Measurements from ENCODE around the gene NXNL2.

The NXNL2 gene

DNA sequence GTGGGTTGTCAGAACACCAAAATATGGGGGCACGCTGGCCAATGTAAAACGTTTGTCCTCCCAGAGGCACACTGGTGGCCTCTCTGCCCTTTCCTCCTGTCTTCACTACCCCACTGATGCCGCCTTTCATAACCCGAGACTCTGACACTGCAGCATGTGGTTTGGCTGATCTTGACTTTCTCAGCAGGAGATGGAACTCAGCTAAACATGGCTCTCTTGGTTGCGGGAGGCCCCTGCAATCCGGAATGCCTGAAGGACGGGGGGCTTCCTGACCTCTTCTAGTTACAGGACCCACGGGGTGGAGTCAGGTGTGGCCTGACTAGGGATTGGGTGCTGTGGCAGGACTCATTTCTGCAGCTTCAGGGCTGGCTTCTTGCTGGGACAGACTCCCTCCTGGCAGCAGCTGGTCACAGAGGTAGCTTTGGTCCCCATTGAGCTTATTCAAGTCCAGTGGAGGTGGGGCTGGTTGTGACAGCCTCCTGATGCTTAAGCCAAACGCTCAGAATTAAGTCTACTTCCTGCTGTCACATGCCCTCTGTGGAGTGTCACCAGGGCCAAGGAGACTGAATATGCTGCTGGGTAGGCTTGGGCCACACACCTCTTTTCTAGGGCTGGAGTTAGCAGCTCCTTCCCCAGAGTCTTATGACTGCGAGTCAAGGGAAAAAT, 44.2 kb downstream of the NXNL2 start:
- DNase-seq, result no peak

DNA sequence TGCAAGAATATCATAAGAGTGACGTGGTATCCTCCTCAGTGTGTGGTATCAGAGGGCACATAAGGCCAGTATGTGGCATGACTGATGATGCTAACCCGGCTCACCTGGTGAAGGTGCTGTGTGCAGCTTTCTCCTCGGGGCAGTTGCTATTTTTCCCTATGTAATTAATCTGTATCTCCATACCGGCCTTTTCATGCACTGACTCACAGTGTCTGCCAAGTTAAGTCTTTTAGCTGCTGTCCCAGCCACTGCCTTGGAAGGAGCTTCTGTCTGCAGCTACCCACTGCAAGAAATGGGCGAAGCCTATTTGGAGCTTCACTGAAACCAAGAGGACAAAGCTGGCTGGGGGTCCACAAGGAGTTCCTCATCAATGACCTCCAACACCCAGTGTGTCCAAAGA, 46.0 kb downstream of the NXNL2 start:
- no peak for DNase-seq

DNA sequence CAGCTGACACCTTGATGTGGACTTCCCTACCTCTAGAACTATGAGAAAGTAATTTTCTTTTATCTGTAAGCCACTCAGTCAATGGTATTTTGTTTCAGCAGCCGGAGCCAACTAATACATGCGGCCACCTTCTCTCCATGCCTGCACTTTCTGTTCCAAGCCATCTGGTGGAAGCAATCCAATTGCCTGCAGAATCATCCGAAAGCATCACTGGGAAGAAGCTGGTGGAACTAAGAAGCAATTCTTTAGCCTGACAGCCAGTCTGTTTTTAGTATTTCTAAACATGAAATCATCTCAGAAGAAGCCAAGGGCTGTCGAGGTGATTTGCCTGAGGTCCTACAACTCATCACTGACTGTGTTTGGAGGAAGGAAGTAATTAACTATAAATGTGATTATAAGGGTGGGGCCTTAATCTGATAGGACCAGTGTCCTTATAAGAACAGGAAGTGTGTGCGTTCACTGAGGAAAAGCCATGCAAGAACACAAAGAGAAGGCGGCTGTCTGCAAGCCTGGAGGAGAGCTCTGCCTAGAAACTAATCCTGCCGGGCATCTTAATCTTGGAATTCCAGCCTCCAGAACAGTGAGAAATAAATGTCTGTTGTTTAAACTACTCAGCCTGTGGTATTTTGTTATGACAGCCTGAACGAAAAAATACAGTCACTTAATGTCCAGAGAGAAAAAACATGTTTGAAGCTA, 49.1 kb downstream of the NXNL2 start:
- DNase-seq, result no peak

DNA sequence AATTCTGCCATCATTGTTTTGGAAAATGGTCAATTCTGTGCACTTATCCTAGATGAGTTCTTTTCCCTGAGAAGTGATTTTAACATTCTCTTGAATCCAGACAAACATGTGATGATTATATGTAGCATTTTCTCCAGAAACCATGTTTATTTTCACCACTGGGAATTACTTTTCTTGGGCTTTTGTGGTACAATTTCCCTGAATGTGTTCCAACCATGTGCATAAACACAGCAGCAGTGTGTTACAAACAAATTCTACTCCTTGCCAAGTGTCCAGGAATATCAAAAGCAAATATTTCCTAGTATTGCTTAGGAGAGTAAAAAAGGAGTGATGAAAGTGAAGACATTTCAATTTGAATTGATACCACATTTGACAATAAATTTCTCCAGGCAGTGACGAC, 50.4 kb downstream of the NXNL2 start:
- DNase-seq, result no peak

DNA sequence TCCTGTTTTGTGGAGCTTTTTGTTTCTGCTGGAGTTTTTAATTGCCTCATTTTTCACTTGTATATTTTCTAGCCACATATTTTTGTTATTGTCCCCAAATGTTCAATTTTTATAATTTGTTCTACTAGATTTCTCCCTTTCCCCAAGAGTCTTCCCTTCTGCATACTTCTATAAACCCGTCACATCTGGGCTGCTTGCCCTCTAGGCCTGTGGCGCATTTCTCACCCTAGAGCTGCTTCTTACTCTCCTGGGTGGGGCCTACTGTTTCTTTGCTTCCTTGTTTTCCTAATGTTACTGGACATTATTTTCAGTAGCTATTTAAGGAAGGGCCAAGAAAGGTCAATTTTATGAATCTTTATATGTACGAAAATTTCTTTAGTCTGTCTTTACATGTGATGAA, 51.5 kb downstream of the NXNL2 start:
- no peak for DNase-seq

DNA sequence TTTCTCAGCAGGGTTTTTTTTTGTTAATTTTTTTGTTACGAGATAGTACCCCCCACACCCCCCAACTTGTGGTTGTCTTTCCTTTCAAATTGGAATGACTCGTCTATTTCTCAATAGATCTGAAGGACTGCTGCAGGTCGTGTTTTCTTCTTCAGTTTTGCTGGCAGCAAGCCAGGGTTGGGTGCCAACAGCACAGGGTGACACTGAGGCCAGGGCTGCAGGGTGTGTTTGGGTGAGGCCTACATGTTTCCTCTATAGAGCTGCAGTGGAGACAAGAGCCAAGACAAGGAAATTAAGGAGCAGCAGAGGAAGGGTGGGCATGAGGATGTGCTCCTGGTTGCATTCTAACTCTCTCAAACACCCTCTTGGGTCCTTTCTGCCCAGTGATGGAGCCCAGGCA, 52.2 kb downstream of the NXNL2 start:
- DNase-seq, result no peak

DNA sequence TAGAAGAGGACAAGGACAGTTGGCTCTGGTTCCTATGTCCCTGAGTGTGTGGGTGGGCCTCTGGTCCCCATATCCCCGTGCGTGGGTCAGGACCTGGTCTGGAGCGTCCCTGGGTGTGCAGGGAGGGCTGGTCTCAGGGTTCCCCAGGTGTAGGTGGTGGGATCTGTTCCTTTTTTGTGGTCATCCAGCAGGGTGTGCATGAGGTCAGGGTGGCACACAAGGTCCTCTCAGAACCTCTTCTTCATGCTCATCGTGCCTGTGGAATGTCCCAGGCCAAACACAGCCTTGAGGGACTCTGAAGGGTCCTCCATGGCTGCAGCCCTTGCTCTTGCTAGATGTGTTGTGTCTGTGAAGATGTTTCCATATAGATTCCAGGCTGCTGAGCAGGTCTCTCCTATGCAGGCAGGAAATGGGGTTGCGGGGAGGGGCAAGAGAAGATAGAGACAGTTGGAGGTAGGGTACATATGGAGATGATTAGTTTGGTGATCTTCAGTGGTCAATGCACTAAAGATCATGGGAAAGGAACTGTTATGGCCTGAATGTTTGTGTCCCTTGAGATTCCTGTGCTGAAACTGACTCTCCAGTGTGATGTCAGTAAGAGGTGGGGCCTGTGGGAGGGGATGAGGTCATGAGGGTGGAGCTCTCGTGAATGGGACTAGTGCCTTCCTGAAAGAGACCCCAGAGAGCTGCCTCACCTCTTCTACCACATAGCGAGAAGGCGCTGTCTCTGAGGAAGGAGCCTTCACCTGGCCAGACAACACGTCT, 53.1 kb downstream of the NXNL2 start:
- no peak for DNase-seq

DNA sequence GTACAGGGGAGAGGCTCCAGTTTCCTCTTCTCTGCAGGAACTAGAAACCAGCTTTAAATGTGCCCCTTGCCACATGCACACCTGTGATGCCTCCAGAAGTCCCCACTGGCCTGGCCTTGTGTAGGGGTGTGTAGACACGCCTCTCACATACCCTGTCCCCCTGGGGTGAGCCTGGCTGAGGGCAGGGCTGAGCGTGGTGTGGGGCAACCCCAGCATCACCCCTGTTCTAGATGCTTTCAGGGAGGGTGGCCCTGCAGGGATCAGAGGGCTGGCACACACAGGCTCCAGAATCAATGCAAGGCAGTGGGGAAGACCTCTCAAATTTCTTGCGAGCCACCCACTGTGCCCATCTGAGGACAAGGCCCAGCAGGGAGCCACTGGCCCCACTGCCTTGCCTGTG, 54.7 kb downstream of the NXNL2 start:
- DNase-seq, result no peak

DNA sequence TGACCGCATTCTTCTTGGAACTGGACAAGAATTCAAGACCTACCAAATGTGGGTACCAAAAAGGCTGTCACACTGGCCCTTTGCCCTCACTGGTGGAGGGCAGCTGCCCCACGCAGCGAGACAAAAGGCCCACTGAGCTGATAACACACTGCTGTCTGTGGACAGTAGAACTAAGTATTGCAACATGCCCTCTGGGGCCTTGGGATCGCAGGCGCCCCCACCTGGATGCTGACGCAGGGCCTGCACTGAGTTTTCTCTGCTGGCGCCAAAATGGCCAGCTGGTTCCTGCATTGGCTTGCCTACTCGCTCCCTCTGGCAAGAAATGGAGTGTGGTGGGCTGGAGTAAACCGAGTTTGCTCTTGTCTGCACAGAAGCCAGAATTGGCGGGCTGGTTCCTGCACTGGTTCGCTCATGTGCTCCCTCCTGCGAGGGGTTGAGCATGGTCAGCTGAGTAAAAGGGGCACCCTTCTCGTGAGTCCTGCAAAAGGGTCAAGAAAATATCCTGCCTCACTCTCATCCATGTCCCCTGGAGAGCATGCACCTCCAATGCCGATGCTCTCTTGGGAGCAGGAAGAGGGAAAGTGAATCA, 55.7 kb downstream of the NXNL2 start:
- DNase-seq, result no peak

DNA sequence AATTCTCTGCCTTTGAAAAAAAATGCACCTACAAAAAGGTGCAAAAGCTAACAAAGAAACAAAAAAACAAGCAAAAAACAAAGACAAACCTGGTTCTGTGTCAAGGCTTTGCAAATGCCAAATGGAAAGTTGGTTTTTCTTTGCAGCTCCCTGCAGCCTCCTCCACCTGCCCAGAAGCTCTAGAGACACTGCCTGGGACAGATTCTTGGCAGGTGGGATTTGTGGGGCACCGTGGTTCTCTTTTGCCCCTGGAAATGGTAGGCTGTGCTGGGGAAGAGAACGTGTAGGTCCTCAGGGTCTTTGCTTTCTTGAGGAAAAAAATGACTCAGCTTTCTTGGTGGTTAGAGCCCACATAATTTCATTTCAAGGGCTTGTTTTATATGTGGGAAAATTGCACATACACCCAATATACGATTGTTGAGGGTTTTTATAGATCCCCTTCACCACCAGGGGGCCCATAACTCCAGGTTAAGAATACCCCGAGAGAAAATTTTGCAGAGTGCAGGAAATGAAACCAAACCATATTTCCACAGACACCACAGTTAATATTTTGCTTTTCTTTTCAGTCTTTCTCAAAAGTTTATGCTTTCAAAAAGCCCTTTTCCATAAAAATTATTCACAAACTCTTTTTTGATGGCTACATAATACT, 58.7 kb downstream of the NXNL2 start:
- peak; percentile 10 for DNase-seq
